Inflammatory macrophage (primary cell): ENCODE measurements around the gene KEL.

ENCODE experiments used
- DNase-seq, 2 donors: peaks; one replicate each; pipeline ENCODE4 v3.0.0-alpha.2; 2020 to 2022

Gene KEL

DNA sequence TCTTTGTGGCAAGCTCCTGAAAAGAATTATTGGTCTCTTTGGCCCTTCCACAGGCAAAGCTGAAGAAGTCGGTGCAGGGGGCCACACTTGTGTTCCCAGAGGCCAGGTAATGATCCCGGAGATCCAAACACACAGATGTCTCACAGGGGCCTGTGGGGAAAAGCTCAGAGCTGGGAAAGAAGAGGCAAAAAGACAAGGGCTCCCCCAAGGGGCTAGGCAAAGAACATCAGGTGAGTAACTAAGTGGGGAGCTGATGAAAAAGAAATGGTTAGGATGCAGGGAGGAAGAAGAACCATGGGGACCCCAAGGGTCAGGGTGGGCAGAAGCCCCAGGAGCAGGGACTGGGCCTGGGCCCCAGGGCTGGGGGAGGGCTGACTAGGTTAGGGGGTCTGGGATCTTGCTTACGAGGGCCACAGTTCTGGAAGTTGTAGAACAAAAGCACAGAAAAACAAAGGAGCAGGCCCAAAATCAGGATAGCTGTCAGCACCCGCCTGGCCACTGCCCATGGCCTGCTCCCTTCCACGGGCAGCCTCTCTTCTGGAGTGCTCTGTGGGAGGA, 1.1 kb downstream of the KEL start:
- DNase-seq: peak in 1 of 2 donors; percentile 23

DNA sequence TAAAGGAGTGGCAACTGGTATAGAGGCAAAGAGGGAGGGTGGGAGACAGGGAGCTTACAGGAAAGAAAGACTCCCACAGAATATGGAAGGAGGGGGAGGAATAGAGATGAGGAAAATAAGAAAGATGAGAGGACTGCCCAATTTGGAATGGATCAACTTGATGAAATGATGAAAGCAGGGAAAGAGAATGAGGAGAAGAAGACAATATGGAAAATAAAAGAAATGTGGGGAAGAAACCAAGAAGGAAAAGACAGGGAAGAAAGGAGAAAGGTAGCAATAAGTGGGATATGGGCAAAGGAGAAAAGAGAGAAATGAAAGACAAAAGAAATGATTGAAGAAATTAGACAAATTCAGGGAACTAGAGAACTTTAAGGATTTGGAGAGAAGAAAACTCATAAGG, 3.0 kb downstream of the KEL start:
- no peak for DNase-seq

DNA sequence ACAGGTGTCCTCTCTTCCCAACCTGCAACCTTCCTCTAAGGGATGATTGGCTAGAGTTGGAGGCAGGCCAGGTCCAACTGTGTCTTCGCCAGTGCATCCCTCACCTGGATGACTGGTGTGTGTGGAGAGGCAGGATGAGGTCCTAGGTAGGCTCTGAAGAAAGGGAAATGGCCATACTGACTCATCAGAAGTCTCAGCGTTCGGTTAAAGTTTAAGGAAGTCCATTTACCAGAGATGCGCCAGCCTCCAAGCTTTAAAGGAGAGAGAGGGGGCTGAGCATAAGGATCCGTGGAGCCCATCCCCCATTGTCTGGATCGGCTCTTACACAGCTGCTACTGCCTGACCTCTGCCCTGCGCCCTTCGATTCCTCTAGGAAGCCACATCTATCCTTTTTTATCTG, 4.4 kb downstream of the KEL start:
- DNase-seq: peak; percentile 6 to 23

DNA sequence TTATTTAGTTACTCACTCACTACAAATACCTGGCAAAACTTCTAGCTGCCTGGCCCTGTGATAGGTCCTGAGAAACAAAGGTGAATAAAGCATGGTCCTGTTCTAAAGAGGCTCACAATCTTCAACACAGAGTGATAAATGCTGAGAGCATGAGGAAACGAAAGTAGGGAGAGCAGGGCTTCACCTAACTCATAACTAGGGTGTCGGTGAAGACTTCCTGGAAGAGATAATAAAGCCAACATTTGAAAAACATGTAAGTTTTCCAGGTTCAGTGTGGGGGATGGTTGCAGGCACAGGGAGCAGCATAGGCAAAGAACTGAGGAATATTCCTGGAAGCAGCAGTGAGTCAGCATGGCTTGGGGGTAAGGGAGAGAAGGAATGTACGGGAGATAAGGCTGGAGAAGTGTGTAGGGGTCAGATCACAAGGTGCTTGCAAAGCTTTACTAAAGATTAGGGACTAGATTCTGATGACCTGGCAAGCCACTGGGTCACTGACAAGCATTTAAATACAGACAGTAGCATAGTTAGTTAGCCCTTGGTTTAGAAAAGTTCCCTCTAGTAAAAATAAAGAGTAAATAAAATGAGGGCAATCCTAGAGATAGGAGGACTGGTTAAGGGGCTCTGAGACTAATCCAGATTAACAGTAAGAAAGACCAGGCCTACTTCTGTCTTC, 5.1 kb downstream of the KEL start:
- no peak for DNase-seq

DNA sequence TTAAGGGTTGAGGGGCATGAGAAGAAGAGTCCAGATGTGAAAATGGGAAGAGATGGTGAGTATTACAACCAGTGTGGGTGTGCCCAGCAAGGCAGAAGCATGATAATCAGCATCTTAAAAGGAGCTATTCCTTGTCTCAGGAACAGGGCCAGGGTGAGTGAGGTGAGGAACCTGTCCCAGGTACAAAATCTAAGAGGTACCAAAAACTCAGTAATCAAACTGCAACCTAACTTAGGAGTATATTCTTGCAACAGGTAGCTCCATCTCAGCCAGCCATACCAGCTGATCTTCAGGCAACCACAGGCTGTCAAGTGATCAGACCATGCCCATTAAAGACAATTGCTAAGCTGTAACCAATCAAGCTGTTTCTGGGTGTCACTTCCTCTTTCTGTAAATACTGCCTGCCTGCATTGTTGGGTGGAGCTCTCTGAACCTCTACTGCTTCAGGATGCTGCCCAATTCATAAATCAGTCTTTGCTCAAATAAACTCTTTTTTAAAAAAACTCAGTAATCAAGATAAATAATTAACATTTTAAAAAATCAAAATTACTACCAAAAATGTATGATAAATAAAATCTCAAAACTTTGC, 7.4 kb downstream of the KEL start:
- peak; percentile 6 to 13 for DNase-seq

DNA sequence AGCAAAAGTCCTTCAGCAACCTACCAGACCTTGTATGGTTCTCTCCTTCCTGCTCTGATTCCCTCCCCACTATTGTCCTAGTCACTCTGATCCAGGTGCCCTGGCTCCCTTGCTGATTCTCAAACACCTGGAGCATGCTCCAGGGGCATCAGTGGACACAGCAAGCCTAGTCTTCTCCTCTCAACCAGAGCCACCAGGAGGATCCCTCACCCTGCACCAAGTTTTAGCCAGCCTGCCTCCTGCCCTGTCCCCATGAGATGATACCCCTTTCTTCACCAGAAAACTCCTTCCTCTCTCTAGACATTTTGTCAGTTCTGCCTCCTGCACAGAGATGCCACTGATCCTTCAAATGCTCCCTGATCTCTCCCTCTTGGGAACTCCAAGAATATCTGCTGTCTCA, 11.9 kb downstream of the KEL start:
- DNase-seq: no peak

DNA sequence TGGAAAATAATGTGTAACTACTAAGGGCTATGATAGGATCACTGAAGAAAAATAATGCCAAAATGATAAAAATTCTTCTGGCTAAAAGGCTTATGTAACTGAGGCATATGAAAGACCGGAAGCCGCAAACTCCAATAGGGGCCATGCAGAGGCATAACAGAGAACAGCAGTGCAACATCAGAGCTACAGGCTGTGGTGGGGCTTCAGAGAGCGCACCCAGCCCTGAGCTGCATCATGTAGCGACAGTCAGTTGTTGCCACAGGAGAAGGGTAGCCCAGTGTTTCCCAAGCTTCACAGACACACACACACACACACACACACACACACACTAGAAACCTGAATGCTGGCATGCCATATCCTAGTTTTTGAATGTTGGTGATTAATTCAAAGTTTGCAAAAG, 13.6 kb downstream of the KEL start:
- no peak for DNase-seq

DNA sequence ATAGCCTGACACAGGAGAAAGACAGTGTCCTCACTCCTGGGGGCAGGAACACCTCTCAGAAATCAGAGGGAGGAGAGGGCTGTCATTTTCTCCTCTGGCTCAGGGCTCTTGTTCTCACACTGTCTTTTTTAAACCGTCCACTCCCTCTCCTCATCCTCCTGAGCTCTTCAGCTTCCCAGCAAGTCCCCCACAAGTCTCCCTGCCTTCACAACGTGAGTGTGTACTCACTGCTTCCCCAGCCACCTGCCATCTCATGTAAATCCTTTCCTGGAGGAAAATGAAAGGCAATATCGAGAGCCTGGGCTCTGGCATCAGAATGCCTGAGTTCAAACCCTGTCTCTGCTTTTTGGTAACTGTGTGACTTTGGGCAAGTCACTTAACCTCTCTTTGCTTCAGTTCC, 17.2 kb downstream of the KEL start:
- no peak for DNase-seq

DNA sequence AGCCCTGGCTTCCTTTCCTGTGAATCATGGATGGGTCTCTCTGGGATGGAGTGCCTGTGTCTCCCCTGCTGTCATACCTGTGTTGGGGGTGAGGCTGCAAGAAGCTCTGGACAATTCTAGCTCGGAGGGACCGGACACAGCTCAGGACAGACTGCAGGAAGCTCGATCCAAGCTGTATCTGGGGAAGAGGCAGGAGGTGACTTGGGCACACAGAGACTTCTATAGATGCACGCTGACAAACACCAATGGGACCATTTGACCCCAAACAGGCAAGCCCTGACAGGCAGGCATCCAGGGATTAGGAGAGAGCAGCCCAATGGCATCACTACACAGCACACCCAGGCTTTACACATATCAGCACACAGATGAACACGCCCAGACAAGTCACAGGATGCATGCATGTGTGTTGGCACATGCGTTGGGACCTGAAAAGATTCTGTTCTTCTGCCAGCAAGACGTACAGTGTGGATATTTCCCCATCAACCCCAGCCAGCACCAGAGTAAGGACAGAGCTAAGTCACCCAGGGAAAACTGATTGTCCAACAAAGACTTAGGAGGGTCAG, 18.4 kb downstream of the KEL start:
- no peak for DNase-seq

DNA sequence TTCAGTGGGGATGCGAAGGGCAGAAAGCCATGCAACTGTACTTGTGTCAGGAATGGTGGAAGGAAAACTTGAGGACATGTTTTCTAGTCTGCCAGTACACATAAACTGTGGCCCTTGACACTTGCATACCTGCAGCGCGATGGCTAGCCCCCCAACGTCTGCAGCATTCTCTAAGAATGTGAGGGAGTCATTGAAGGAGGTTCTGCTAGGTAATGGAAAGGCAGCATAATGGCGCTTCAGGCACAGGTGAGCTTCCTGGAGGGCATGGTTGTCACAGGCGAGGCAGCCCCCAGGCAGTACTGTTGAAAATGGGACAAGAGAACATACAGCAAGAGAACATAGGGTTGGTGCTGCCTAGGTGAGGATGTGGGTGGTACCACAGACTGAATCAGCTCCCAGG, 19.4 kb downstream of the KEL start:
- DNase-seq: no peak

DNA sequence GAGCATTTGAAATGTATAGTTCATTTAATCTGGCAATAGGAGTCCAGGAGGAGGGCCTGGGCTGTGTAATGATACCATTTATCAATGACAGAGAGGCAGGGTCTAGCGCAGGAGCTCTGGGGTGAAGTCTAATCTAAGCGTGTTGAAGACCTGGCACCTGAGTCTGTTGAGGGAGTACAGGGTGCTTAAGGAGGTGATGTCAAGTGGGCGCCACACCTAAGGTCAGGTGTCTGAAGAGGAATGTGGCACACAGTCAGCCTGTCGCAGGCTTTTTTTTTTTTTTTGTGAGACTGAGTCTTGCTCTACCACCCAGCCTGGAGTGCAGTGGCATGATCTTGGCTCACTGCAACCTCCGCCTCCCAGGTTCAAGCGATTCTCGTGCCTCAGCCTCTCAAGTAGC, 20.6 kb downstream of the KEL start:
- no peak for DNase-seq

DNA sequence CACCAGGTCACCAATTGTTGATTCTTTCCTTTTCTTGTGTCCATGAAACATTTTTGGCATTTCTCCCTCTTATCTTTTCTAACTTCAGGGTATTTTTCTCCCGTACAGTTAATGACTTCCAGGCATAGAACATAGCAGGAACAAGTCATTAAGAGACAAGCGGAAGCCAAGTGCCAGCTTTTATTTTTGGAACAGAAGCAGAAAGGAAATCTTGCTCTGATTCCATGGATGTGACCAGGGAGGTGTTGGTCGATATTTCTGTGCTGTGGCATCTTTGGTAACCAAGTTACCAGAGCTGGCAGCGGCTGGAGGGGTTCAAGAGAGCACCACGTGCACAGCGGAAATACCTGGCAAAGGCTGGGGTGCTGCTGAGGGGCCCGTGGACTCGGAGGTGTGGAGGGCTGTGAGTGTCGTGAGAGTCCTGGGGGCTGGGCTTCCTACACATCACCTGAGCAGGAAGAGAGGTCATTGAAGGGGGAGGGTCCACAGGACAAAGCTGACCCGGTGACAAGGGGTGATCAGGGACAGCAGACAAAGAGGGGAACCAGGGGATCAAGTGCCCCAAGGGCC, 21.1 kb downstream of the KEL start:
- no peak for DNase-seq

DNA sequence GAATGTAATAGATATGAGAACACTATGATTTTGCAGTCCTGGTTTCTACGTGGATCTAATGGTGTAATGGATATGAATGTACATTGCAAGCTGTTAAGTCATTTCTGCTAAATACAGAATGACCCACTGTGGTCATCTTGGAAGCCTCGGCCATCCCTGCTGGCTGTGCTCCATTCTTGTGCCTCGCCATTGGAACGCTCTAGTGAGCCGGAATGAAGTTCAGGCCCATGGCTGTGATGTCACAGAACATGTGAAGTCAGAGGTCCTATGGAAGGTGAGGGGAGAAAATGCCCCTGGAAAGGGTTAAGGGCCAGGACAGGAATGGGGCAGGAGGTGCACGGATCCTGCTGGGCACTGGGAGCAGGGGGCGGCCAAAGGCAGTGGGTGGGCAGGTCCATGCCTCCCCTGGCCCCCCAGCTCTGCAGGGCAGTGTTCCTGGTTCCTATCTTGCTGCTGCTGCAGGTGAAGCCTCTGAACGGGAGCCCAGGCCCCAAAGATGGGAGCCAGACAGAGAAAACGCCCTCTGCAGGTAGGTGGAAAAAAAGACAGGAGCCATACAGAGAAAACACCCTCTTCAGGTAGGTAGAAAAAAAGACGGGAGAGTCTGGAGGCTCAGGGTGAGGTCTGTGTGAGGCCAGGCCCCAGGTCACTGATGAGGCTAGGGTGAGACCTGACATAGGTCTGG, 22.8 kb downstream of the KEL start, which contains the start of gene LLCFC1:
Gene LLCFC1 (plus strand): TSS at position 259 of the 685 bp plus-strand sequence. CDS start 138 bp downstream, at position 397.
- DNase-seq: no peak

DNA sequence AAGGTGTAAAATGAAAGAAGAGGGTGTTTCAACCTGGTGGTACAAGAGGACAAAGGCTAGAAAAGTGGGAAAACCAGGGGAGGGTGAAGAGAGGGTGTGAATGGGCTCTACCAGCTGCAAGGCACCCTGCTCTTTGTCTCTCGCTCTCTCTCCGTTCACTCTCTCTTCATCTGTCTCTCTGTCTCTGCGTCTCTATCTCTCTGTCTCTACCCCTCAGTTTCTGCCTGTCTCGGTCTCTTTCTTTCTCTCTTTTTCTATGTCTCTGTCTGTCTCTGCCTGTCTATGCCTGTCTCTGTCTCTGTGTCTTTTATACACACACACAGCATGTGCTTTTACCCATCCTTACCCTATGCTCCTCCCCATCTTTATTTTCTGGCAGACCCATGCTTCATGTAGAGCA, 23.6 kb downstream of the KEL start:
- DNase-seq: no peak

DNA sequence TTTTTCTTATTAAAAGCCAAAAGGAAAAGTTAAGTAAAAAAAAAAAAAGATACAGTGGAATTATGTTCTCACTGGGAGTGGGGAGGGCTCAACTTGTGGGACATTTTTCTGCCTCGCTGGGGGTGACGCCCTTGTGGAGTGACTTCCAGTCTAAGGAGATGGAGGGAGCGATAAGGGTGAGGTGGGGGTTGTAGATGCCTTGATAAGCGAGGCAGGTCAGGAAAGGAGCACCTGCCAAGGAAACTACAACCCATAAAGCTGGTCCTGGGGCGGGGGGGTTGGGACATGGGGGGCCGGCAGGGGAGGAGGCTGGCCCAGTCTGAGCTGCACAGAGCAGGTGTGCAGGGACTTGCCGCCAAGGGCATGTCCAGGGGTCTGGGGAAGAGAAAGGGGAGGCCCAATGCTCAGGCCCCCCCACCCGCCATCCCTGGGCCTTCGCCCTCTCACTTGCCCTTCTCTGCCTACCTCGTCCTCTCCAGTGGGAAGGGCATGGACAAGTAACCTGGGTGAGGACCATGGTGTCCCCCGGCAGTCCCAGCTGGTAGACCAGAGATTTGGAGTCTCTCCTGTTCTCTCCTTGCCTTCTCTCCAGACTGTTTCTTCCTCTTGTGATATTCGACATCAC, 26.1 kb downstream of the KEL start:
- no peak for DNase-seq

DNA sequence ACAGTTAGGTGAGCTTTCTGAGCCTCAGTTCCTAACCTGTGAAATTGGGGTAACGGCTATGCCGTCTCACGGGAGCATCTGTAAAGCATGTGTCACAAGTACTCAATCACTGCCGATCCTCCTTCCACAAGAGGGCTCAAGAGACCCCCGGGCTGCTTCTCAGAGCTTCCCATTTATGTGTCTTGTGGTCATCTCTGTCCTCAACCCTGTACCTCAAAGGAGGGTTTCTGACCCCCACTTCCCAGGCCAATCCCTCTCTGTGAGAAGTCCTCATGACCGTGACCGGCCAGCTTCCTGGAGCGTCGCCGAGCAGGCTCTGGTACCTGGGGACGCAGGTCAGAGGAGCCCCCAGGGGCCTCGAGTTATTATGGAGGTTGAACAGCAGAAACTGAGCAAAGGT, 28.1 kb downstream of the KEL start:
- DNase-seq: no peak

DNA sequence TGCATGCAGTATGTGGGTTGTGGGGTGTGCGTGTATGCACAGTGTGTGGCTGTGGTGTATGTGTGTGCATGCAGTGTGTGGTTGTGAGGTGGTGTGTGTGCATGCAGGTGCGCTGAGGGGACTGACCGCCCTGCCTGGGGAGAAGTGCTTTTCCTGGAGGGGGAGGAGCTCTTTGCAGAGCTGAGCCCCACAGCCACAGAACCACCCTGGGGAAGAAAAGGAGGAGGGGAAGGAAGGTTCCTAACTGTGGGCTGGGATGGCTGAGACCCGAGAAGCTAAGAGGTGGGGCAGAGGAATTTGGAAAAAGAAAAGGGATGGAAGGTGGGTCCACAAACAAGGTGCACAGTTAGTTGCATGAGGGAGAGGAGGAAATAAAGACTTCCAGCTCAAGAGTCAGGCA, 28.5 kb downstream of the KEL start, which contains the start of gene TRPV5:
Gene TRPV5 (minus strand): TSS at position 123 of the 400 bp plus-strand sequence. CDS start 287 bp downstream, outside the sequence.
- no peak for DNase-seq

DNA sequence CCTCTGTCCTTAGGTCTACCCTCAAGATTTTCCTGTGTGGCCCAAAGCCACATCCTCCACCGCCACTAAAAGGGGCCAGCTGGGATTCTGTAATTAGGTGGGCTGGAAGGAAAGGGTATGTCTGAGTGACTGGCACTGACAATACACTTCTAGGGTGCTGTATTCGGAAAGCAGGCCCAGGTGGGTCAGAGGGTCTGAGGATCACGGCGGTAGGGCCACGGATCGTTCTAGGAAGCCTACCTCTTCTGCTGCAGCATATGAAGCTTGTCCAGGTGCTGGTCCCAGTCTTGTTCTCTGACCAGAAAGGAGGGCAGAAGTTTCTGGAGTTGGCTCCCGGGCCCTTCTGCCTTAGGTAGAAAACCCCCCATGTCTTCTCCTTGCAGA, 29.1 kb downstream of the KEL start:
- DNase-seq: no peak

DNA sequence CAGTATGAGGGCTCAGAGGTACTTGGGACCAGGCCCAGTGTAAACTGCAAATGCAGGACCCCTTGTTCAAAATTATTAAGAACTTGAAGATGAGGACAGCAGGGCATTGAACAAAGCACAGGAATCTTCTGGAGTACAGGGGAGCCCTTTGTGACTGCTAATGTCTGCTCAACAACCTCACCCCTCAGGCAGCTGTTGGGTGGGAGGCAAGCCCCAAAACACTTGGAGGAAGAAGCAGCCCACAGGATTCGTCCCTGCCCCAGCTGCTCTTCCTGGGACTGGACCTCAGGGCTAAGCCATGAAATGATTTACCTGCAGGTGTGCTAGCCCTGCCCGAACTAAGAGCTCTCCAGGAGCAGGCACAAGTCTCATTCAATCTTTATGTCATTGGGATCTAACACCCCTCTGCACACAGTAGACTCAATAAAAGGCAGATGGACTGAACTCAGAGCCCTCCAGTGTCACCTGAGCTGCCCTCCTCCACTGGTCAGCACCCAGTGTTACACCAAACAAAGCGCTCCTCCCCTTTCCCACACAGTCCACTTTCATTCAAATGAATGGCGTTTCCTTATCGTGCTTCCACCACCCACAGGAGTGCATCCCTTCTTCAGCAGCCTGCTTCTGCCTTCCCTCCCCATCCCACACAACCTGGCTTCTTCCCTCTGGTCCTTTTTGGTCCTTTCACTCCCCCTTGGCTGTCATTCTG, 29.6 kb downstream of the KEL start:
- DNase-seq: no peak

DNA sequence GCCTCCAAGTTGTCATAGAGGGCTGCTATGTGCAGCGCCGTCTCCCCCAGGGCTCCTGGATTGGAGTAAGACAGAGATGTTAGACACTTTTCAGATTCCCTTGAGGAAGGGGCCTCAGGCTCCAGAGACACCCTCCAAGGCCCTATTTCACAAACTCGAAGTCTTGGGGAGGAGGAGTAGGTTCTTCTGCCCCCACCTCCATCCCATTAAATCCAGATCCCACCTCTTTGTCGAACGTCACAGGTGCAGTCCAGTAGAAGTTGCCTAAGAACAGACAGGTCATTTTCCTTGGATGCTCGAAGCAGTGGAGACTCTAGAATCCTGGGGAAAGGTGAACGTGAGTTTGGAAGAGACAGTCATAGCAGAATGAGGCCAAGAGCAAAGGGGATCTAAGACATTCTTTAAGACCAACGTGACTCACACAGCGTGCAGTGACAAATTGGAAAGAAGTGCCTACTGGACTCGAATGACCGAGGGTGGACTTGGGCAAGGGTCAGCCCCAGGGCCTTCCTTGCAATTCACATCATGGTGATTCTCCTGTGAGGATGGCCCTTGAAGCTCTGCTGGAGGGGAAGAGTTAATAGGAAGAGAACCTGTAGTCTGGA, 31.9 kb downstream of the KEL start:
- peak in 1 of 2 donors; percentile 6 for DNase-seq

DNA sequence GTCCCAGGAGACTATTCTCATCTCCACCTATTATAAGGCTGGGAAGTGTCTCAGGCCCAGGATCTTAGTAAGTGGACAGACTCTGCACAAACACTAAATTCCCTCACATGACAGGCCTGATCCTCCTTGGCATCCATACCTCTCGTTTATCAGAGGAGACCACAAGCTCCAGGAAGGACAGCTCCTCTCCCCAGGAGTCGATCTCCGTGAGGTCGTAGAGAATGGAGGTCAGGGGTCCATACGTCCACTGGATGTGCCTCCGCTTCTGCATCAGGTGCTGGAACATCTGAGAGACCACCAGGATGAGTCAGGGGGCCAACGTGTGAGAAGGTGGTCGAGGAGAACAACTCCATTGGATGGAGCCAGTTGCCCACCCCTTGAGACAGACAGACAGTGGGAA, 34.2 kb downstream of the KEL start:
- DNase-seq: no peak
